HG03064 (cell line): ENCODE data around the gene ELAVL2.

Experiments
- ATAC-seq: cut with Tn5 transposase; IDR thresholded peaks from one replicate; pipeline ENCODE4 v1.9.1; 2021; ENCODE audit warnings: low read depth; ENCODE audit not compliant: unreplicated experiment

The ELAVL2 gene

DNA sequence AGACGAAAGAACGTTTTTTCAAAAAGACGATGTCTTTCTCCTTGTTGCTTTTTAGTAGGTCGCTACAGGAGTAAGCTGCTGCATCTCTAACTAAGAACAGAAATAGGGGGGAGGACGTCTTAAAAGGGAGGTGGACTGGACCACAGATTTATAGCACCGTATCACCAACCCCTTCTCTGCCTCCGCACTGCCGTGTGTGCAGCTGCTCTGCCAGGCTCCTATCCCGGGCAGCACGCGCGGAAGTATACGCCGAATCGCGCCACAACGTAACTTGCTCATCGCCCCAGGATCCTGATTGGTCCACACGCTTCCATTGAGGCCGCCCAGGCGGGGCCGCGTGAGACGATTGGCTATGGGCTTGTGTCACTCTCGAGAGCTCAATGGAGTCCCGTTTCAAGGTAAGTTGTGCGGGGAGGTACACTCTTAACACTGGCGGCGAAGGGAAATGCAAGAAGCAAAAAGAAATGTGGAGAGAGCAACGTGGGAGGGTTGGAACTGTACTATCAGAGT, at the start of gene ELAVL2:
Gene ELAVL2, minus strand, starts transcription at position 121 of the 510 bp plus-strand sequence. CDS start 64,006 bp downstream, outside the sequence.
- no peak for ATAC-seq

DNA sequence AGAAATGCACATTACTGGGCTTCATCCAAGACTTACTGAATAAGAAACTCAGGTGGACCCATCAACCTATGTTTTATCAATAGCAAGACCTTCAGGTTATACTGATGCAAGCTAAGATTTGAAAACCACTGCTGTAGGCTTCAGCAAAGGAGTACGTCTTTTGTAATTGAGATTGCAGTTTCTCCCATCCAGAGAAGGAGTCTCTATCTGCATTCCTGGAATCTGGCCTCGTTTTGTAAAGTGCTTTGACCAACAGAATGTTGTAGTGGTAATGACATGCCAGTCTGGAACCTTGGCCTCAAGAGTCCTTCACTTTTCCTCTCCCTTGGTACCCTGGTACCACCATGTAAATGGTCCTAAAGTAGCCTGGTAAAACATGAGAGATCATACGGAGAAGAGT, 32.2 kb upstream of the ELAVL2 start:
- no peak for ATAC-seq

DNA sequence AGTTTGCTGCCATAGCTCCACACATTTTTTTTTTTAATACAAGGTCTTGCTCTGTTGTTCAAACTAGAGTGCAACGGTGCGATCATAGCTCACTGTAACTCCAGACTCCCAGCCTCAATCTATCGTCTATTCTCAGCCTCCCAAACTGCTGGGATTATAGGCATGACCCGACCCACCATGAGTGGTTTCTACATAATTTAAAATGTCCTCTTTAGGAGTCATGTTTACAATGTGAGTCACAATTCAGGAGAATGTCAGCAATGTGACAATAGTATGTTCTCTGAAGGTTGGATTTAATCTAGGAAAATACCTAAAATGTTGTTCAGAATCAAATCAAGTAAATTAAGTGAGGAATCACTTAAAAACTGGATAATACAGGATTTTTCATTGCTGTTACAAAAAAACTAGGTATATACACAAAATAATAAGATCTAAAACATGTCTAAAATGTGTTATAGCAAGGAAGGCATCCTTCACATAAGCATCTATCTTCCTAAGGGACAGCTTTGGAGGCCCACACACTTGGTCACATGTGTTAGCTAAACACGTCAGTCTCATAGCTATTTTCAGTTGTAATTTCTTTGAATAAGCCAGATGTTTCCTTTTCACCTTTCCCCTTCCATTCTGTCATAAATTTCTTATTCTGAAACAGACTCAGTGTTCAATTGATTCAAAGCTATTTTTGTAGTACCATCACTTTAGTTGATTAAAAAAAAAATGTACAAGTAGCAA, 30.0 kb upstream of the ELAVL2 start:
- ATAC-seq: no peak

DNA sequence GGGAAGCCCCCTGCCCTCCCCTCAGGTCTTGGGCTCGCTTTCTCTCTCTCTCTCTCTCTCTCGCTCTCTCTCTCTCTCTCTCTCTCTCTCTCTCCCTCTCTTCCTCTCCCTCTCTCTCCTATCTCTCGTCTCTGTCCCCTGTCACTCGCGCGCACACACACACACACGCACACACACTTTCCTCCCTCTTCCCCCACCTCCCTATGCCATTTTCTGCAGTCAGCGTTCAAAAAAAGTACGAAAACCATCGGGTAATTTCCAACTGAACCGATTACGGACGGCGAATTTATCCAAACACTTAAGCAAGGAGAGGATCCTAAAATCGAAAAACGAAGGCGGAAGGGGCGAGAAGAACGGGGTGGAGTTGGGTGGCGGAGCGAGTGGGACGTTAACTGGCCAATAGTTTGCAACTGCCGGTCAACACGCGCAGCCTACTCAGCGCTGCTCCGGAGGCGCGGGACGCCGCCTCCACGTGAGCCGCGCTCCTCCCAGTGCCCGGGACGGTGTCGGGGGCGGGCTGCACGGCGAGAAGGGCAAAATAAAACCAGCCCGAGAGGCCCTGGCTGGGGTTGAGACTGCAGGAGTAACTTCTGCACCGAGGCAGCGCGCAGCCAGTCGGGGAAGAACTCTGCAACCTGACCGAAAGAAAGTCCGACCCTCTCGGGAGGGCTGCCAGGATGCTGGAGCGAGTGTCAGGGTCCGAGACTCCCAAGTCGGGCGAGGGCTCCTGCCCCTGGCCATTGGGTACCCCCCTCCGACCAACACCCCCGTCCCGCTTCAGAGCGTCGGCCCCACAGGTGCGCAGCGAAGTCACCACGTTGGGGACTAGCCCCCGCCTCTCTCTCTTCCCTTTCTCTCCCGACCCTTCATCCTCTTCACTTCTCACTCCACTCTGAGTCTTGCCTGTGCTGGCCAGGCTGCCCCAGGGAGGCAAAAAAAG, 24.9 kb upstream of the ELAVL2 start:
- no peak for ATAC-seq

DNA sequence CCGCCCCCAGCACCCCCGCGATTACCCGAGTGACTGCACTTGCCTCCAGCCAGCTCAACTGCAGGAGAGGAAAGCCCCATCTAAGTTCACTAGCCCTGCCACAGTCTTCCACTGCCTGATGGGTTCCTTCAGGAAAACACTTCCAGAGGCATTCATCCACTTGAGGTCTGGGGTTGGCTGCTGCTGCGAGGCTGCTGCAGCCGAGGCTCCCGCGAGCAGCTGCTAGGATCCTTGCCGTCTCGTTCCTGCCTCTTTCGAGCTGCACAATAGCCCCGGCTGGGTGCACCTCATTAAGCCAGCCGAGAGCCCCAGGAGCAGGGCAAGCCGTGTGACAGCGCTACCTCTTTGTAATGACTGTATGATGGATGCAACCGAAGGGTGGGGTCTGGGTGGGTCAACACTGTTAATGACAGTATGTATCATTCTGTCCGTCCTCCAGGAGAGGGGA, 24.2 kb upstream of the ELAVL2 start:
- ATAC-seq: no peak

DNA sequence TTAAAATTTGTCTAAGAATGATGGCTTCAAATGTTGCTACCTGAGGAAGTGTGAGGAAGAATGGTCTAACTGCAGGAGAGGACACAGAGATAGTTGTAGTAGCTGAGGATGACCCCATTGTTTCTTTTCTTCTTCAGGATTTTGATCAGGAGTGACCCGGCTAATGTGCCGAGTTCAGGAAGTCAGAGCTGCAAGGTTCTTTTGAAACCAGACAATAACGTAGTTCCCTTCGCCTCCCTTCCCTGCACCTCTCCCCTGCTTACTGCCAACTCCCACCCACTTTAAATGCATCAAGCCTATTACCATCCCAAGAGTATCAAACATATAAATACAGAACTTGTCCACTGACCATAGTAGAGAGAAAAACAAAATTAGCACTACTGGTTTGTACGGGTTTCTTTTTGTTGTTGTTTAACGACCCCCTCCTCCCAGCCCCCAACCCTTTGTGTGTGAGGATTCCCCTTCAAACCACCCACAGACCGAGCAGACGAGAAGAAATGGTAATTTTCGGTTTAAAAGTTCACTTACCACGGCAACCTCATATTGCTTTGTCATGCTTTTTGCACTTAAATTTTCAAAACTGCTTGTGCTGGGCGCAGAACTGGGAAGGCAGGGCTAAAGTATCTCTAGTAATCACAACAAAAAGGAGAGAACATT, 23.5 kb upstream of the ELAVL2 start:
- no peak for ATAC-seq

DNA sequence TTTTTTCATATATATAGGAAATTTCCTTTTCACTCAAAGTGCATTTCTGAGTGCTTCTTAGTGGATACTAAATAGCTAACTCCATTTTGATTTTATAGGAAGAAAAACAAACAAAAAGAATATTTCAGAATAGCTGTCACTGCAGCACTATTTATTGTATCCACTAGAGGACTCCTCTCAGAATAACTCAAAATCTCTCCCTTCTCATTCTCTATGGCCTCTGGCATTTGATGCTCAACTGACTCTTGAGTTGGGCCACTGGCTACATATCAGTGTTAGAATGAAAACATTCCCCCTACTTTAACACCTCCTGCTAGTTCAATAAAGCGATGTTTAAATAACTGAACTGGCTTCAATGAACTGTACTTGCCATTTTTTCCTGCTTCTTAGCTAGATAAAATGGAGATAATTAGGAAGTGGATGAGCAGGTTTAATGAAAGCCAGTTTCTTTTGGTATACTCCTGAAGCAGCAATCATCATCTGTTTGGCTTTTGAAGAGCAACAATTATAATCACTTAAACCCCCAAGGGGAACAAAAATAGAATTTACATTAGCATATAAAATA, 16.6 kb upstream of the ELAVL2 start:
- ATAC-seq: no peak

DNA sequence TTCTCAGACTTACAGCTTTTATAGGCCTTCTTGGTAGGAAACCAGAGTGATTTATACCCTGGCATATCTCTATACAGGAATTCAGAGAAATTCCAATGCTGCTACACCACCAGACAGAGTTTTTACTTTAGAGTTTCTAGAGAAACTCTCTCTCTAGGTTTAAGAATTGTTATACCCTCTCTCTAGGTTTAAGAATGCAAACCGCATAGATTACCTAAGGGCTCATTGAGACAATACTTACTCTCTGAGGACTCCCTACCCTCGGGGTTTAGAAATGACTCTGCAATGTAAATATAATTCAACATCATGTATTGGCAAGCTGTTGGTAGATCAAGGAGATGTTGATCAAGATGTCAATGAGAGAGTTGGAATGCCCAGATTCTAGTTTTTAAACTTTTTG, 15.3 kb upstream of the ELAVL2 start:
- no peak for ATAC-seq

DNA sequence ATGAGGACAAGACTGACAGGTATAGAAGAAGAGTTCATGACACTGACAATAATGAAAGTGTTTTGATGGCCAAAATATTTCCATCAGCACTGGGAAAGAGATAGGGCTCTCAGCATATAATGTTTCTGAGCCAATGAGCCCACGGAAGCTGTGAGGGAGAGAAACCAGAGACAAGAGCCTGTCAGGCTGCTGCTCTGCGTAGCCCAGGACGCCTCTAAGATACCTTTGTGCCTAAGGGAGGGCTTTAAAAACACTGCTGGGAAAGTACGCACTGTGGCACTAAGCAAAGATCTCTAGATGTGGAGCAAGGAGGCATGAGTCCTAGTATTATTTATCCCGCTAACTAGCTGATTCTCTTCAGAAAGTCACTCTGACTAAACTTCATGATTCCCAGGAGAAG, 11.0 kb upstream of the ELAVL2 start:
- no peak for ATAC-seq

DNA sequence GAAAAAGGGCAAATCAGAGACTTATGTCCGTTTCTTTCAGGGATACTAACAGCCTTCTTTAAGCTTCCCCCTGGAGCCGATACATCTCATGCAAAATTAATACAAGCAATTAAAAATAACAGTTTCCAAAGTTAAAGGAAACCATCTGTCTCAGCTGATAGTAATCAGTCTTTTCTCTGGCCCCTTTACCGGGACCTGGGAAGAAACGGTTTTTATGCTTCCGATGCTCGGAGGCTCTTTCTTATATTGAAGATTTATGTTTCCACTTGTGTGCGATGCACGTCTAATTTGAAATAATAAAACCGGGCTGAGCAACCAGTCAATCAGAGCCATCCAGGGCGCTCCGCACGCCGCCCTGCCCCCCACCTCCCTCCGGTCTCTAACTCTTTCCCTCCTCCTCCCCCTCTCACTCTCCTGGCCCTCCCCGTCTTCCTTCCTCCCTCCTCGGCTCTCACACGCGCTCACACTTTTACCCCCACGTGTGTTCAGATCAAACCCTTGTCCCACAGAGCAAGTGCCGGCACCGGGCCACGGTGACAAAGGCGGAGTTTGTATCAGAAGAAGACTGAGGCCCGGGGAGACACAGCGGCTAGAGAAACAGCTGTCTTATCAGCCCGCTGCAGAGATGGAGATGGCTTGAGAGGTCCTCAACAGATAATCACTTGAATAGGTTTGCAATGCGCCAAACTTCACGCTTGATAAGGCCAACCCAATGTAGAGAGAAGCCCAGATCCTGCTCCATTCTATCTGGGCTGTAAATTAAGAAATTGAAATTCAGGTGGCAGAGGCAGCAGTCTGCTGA, 5.1 kb upstream of the ELAVL2 start:
- no peak for ATAC-seq

DNA sequence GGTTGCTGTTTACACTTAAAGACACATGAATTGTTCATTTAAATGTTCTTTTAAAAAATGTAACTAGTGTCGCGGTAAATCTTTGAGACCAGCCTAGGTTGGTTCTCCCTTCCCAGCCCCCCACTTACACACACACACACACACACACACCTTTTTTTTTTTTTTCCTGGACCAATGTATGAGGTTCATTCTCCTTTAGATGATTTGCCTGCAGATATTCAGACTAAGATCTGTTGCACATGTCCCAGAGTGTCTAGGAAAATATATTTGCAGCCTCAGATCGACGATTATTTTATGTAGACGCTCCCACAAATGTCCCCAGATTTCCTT, 4.4 kb upstream of the ELAVL2 start:
- ATAC-seq: no peak

DNA sequence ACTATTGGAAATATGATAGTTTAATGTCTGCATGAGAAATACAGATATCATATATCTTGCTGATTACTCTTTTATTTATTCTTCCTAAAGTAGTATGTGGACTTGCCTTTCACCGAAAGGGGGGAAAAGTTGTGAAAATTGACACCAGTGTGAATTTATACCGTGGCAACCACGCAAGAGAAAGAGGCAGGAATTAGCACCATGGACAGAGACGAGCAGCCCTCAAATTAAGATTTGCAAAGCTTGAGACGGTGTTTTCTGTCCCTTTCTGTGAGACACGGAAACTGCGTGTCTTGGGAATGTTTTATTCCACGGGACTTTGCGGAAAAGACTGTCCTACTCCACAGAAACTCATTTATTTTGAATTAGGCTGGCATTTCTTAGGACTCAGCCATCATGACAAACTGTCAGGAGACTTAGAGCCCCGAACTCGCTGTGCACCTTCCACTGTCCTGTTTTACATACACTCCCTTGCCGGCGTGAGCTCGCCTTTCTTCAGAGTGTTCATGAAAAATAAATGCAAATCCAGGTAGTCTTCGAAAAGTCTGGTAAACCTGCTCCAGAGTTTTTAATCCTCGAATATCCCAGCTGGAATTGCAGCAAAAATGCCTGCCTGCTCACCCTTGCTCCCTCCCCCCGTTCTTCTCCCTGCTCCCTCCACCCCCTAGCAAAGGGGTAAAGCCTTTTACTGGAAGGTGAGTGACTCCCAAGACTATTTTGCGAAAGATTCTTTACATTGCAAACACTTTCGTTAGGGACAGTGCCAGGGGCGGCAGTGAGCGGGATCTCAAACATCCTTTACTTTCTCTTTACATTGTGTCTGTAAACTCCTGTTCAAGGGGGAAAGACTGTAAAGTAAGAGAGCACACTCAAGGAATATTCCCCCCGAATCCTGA, 3.8 kb upstream of the ELAVL2 start:
- no peak for ATAC-seq

DNA sequence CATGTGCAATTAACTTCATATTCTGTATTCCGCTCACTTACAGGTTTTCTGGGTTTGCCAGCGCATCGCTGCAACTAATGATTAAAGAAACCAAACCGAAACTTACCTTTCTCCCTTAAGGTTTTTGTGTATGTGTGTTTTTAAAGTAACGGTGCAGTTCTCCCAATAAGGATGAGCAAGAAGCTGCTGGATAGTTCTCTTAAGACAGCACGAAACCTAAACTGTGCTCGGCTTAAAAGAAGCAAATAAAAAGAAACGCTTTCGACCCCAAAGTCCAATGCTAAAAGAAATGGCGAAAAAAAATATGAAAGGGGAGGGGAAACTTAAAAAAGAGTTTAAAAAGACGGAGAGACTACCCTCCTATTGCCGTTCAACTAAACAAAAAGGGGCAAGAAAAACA, 340 bp downstream of the ELAVL2 start:
- ATAC-seq: no peak

DNA sequence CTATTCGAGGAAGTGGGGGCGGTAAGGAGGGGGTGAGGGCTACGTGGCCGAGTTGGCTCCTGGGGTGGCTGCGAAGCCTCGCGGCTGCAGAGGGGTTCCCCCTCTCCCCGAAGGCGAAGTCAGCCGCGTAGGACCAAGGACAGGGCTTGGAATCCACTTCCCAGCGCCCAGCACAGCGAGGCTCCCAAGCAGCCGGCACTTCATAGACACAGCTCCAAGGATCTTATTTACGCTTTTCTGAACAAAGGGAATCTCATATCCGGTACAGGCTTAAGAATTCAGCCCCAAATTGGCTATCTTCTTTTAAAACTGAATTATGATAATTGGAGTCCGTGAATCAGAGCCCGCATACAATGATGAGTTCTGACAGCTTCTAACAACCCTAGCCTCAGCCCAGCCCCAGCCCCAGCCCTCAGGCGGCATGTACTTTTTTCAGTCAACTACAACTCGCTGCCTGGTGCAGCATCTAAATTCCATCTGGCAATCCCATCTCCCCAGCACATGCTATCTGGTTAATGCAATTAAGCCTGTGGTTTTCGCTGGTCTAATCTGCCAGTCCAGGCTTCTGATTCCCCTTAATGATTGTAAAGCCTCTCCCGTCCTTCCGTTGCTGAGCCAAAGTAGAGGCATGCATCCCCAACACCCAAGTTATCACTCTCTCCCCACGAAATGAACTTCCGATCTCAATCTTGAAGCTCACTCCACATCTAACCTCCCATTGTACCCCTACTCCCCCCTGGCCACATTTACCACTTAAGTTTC, 1.0 kb downstream of the ELAVL2 start:
- no peak for ATAC-seq

DNA sequence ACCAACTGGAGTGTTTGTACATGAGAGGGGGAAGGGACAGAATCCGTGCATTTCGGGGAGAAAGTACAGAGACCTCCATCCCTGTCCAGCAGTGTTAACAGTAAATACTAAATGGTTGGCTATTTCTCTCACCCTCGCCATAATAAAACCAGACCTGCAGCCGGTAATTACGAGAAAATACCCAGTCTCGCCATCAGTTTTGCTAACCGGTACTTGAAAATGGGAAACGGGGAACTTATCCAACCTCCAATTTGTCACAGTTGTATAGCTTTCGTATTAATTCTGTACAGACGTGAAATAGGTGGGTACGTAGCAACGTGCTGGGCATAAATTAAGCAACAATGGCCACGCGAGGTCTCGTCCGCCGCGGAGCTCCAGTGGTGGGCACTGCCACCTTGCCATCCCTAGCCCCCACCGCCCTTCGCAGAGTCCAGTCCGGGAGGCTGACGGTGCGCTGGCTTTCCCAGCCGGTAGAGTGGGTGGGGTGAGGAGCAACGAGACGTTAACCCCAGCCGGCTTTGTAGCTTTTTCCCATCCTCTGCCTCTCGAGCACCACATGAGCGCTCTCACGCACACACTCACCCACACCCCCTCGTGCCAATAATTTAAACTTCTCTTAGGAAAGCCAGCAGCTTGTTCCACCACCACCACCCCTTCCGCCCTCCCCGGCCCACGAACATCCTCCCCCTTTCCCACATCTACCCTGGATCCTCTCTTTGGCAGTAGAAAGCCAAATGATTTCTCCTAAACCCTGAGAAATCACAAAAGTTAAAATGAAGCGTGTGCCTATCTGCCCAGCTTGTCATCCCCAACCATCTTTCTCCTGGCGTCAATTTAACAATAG, 1.8 kb downstream of the ELAVL2 start:
- no peak for ATAC-seq

DNA sequence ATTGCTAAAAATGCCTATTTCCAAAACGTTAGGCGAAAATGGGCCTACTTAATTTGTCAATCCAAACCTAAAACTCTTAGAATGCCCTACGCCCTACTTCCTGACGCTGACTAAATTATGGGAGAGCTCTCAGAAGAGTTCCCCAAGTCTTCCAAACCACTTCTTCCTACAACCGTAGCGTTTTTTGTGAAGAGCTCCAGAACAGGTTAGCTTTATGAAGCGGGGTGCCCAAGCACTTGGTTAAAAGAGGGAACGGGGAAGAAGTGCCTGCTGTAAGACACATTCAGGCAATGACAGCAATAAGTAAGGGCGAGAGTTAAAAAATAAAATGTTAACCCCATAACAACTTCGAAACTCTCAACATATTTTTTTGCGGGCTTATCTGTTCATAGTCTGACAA, 2.8 kb downstream of the ELAVL2 start:
- no peak for ATAC-seq
